SK-N-SH treated with all-trans-retinoic acid at 6 μM for 48 hours (cell line): ENCODE data around the gene AOC2.

Experiments used
- ATAC-seq: fragments of 200-7000 bp; cut with Tn5 transposase; 3 replicates; pipeline ENCODE4 v1.9.1; 2020; ENCODE audit warnings: mild to moderate bottlenecking, moderate library complexity
- ARNTL ChIP-seq: fragments of 450-650 bp; formaldehyde crosslinking; IDR thresholded peaks from 2 replicates; pipeline ENCODE4 v1.5.0; 2020; ENCODE audit warnings: low read depth, mild to moderate bottlenecking, moderate library complexity, borderline replicate concordance
- CSDC2 ChIP-seq: fragments of 250-450 bp; sonication (Bioruptor Pico); IDR thresholded peaks from 2 replicates; pipeline ENCODE4 v1.5.0; 2020; ENCODE audit warnings: mild to moderate bottlenecking, moderate library complexity
- CSRNP3 ChIP-seq: fragments of 250-450 bp; sonication (Bioruptor Pico); IDR thresholded peaks from 2 replicates; pipeline ENCODE4 v1.5.1; 2021; ENCODE audit warnings: mild to moderate bottlenecking, moderate library complexity
- ESRRG ChIP-seq: fragments of 250-450 bp; sonication (Bioruptor Pico); IDR thresholded peaks from 2 replicates; pipeline ENCODE4 v1.6.1; 2021; ENCODE audit warnings: mild to moderate bottlenecking
- GLIS3 ChIP-seq: fragments of 250-450 bp; sonication (Bioruptor Pico); IDR thresholded peaks from 2 replicates; pipeline ENCODE4 v1.5.0; 2020; ENCODE audit warnings: mild to moderate bottlenecking, moderate library complexity
- ISL1 ChIP-seq: fragments of 250-450 bp; sonication (Bioruptor Pico); IDR thresholded peaks from 2 replicates; pipeline ENCODE4 v2.1.2; 2022; ENCODE audit warnings: mild to moderate bottlenecking, moderate library complexity
- OSR1 ChIP-seq: fragments of 250-450 bp; sonication (Bioruptor Pico); IDR thresholded peaks from 2 replicates; pipeline ENCODE4 v1.8.0; 2022; ENCODE audit warnings: moderate library complexity, mild to moderate bottlenecking, inconsistent platforms
- PATZ1 ChIP-seq: fragments of 250-450 bp; sonication (Bioruptor Pico); IDR thresholded peaks from 2 replicates; pipeline ENCODE4 v1.8.0; 2020; ENCODE audit warnings: mild to moderate bottlenecking, moderate library complexity, borderline replicate concordance
- PPARA ChIP-seq: fragments of 250-450 bp; sonication (Bioruptor Pico); IDR thresholded peaks from 2 replicates; pipeline ENCODE4 v1.5.0; 2020; ENCODE audit warnings: mild to moderate bottlenecking, borderline replicate concordance
- RARB ChIP-seq: fragments of 250-450 bp; sonication (Bioruptor Pico); IDR thresholded peaks from 2 replicates; pipeline ENCODE4 v1.8.0; 2021; ENCODE audit warnings: mild to moderate bottlenecking, moderate library complexity
- SNAI2 ChIP-seq: fragments of 250-450 bp; sonication (Bioruptor Pico); IDR thresholded peaks from 2 replicates; pipeline ENCODE4 v1.5.0; 2020; ENCODE audit warnings: mild to moderate bottlenecking, moderate library complexity
- TCF4 ChIP-seq: fragments of 250-450 bp; sonication (Bioruptor Pico); IDR thresholded peaks from 2 replicates; pipeline ENCODE4 v1.8.0; 2021; ENCODE audit warnings: mild to moderate bottlenecking, moderate library complexity, borderline replicate concordance
- TOX ChIP-seq: fragments of 250-450 bp; sonication (Bioruptor Pico); IDR thresholded peaks from 2 replicates; pipeline ENCODE4 v1.8.0; 2021; ENCODE audit warnings: mild to moderate bottlenecking, moderate library complexity, borderline replicate concordance
- ZC3H10 ChIP-seq: fragments of 250-450 bp; sonication (Bioruptor Pico); IDR thresholded peaks from 2 replicates; pipeline ENCODE4 v1.5.1; 2021; ENCODE audit warnings: mild to moderate bottlenecking, moderate library complexity
- ZFP30 ChIP-seq: fragments of 450-650 bp; formaldehyde crosslinking; IDR thresholded peaks from 2 replicates; pipeline ENCODE4 v1.5.0; 2022; ENCODE audit warnings: mild to moderate bottlenecking, moderate library complexity
- ZNF565 ChIP-seq: fragments of 450-650 bp; formaldehyde crosslinking; conservative IDR thresholded peaks from 2 replicates; pipeline ENCODE4 v1.5.0; 2020; ENCODE audit warnings: low read depth, mild to moderate bottlenecking, moderate library complexity
- ZNF70 ChIP-seq: fragments of 450-650 bp; formaldehyde crosslinking; IDR thresholded peaks from 2 replicates; pipeline ENCODE4 v1.5.0; 2020; ENCODE audit warnings: mild to moderate bottlenecking, moderate library complexity
- ZNF8 ChIP-seq: fragments of 450-650 bp; formaldehyde crosslinking; IDR thresholded peaks from 2 replicates; pipeline ENCODE4 v1.5.0; 2020; ENCODE audit warnings: mild to moderate bottlenecking, moderate library complexity
- TF ChIP-seq, protein P1 (sequence below): fragments of 250-450 bp; sonication (Bioruptor Pico); IDR thresholded peaks from 2 replicates; pipeline ENCODE4 v1.5.1; 2020; ENCODE audit warnings: low read depth, mild to moderate bottlenecking, moderate library complexity
- TF ChIP-seq, protein P2 (sequence below): fragments of 250-450 bp; sonication (Bioruptor Pico); IDR thresholded peaks from 2 replicates; pipeline ENCODE4 v1.8.0; 2021; ENCODE audit warnings: low read depth, mild to moderate bottlenecking, moderate library complexity, borderline replicate concordance
- TF ChIP-seq, protein P3 (sequence below): fragments of 250-450 bp; sonication (Bioruptor Pico); IDR thresholded peaks from 2 replicates; pipeline ENCODE4 v1.5.0; 2020; ENCODE audit warnings: mild to moderate bottlenecking, moderate library complexity

Gene AOC2

DNA sequence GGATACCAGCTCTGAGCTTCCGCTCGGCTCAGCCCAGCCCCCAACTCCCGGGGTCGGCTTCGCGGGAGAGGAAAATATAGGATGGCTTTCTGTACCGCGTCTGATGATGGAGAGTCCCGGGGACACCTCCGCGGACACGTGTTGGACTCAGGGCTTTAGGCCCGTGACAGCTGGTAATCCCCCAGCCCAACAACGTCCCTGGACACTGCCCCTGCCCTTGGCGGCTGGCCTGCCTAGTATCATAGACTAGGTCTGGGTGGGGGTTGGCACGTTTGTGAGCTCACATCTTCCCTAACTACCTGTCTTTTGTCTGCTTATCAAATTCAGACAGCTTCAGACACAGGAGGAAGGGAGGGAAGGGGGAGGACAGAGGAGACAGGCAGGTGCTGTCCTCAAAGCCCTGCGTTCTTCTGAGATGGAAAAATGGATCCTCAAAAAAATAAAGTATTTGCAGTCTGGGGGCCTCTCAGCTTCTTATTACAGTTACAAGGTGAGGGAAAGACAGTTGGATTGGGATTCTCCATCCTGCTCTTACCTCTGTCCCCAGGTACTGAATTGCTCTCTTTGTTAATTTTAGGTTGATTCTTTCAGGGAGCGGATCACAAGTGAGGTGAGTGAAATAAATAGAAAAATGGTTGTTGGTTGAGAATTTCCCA, 10.5 kb upstream of the AOC2 start:
- TF ChIP-seq PATZ1 (CRISPR knock-in tag): no peak
- TF ChIP-seq ARNTL (CRISPR knock-in tag): no peak
- TF ChIP-seq ZFP30: no peak
- no peak for TF ChIP-seq CSRNP3 (CRISPR knock-in tag)
- TF ChIP-seq GLIS3: no peak
- TF ChIP-seq, protein P1, sequence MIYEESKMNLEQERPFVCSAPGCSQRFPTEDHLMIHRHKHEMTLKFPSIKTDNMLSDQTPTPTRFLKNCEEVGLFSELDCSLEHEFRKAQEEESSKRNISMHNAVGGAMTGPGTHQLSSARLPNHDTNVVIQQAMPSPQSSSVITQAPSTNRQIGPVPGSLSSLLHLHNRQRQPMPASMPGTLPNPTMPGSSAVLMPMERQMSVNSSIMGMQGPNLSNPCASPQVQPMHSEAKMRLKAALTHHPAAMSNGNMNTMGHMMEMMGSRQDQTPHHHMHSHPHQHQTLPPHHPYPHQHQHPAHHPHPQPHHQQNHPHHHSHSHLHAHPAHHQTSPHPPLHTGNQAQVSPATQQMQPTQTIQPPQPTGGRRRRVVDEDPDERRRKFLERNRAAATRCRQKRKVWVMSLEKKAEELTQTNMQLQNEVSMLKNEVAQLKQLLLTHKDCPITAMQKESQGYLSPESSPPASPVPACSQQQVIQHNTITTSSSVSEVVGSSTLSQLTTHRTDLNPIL: no peak
- TF ChIP-seq PPARA (CRISPR knock-in tag): no peak
- no peak for TF ChIP-seq TOX (CRISPR knock-in tag)
- no peak for TF ChIP-seq ISL1 (CRISPR knock-in tag)
- TF ChIP-seq ZNF70 (CRISPR knock-in tag): no peak
- no peak for TF ChIP-seq ZNF565
- TF ChIP-seq TCF4 (CRISPR knock-in tag): no peak
- TF ChIP-seq OSR1 (CRISPR knock-in tag): no peak
- TF ChIP-seq, protein P2, sequence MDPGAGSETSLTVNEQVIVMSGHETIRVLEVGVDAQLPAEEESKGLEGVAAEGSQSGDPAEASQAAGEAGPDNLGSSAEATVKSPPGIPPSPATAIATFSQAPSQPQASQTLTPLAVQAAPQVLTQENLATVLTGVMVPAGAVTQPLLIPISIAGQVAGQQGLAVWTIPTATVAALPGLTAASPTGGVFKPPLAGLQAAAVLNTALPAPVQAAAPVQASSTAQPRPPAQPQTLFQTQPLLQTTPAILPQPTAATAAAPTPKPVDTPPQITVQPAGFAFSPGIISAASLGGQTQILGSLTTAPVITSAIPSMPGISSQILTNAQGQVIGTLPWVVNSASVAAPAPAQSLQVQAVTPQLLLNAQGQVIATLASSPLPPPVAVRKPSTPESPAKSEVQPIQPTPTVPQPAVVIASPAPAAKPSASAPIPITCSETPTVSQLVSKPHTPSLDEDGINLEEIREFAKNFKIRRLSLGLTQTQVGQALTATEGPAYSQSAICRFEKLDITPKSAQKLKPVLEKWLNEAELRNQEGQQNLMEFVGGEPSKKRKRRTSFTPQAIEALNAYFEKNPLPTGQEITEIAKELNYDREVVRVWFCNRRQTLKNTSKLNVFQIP: no peak
- no peak for TF ChIP-seq RARB (CRISPR knock-in tag)
- no peak for TF ChIP-seq ZNF8
- TF ChIP-seq SNAI2: no peak
- no peak for TF ChIP-seq ESRRG (CRISPR knock-in tag)
- TF ChIP-seq, protein P3, sequence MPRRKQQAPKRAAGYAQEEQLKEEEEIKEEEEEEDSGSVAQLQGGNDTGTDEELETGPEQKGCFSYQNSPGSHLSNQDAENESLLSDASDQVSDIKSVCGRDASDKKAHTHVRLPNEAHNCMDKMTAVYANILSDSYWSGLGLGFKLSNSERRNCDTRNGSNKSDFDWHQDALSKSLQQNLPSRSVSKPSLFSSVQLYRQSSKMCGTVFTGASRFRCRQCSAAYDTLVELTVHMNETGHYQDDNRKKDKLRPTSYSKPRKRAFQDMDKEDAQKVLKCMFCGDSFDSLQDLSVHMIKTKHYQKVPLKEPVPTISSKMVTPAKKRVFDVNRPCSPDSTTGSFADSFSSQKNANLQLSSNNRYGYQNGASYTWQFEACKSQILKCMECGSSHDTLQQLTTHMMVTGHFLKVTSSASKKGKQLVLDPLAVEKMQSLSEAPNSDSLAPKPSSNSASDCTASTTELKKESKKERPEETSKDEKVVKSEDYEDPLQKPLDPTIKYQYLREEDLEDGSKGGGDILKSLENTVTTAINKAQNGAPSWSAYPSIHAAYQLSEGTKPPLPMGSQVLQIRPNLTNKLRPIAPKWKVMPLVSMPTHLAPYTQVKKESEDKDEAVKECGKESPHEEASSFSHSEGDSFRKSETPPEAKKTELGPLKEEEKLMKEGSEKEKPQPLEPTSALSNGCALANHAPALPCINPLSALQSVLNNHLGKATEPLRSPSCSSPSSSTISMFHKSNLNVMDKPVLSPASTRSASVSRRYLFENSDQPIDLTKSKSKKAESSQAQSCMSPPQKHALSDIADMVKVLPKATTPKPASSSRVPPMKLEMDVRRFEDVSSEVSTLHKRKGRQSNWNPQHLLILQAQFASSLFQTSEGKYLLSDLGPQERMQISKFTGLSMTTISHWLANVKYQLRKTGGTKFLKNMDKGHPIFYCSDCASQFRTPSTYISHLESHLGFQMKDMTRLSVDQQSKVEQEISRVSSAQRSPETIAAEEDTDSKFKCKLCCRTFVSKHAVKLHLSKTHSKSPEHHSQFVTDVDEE (CRISPR knock-in tag): no peak
- TF ChIP-seq CSDC2 (CRISPR knock-in tag): no peak
- TF ChIP-seq, all 23 proteins: peak for 0
- ATAC-seq: peak; percentile 32

GRCh38 chr17:42835732-42836131, 8.6 kb upstream of the AOC2 start:
- ATAC-seq: no peak
- TF ChIP-seq GLIS3 (no peak), TCF4 (CRISPR knock-in tag) (no peak), ZNF70 (CRISPR knock-in tag) (no peak), PATZ1 (CRISPR knock-in tag) (no peak), ZC3H10 (no peak), ARNTL (CRISPR knock-in tag) (no peak), CSRNP3 (CRISPR knock-in tag) (no peak), SNAI2 (no peak), CSDC2 (CRISPR knock-in tag) (no peak)
- TF ChIP-seq, protein P3 (CRISPR knock-in tag): no peak
- TF ChIP-seq, protein P2: no peak
